K562 (cell line): ENCODE results near the gene PHF21B. TPM values are rescaled to one million over a fixed set of nuclear protein-coding genes. Genes with fewer than 3 reads are reported as not detected.

Experiments
- polyA plus RNA-seq, 8 experiments: library from polyadenylated mRNA; depleted of rRNA in 4 of 8; stranded (reverse) in 5 of 8; unstranded in 3 of 8; fragments of >200 nt; fragmentation: Nextera tagmentation in 2 of 8; fragmentation: Illumina TruSeq in 1 of 8; extraction: Ambion mirVana in 2 of 8; extraction: Trizol in 1 of 8; gene quantifications; 2 replicates each; pipeline versions ENCODE4 v1.2.1 to v1.2.3, GENCODE V29; 2011 to 2014; ENCODE audit warnings: inconsistent platforms in 1 of 8, missing spikeins in 1 of 8
- total RNA-seq, 7 experiments: library from RNA; depleted of rRNA in 6 of 7; stranded (reverse); fragments of >200 nt in 6 of 7; fragmentation: Illumina TruSeq in 2 of 7; extraction: Trizol in 2 of 7; gene quantifications; 2 replicates each; pipeline versions ENCODE4 v1.2.1 to v1.2.3, GENCODE V29; 2011 to 2021; ENCODE audit warnings: low replicate concordance in 1 of 7

PHF21B gene
- total and polyA plus RNA-seq, 9 of the 15 experiments (the other 6 are each of a cell fraction or from before 2014, with no cell fraction given) = 0.04 TPM; not detected in 8

Other genes starting within 250 kb of the PHF21B start
- gene NUP50, start 153.9 kb upstream of the PHF21B start, total RNA-seq (2014; rRNA removed) = 77.6 and 85.3 TPM in 2 replicates
- 55.3 and 62.0 TPM in 2 replicates for gene NUP50, start 153.9 kb upstream of the PHF21B start, total RNA-seq (2014; rRNA removed; fragmentation: Illumina TruSeq; extraction: Trizol)
- gene NUP50, start 153.9 kb upstream of the PHF21B start, total RNA-seq (2015; rRNA removed; fragmentation: Illumina TruSeq; extraction: Trizol) = 61.8 and 62.2 TPM in 2 replicates
- 83.7 and 84.2 TPM in 2 replicates for gene NUP50, start 153.9 kb upstream of the PHF21B start, total RNA-seq (2021)
- gene NUP50, start 153.9 kb upstream of the PHF21B start, polyA plus RNA-seq (2011; rRNA removed) = 21.8 and 29.3 TPM in 2 replicates
- gene NUP50, start 153.9 kb upstream of the PHF21B start, polyA plus RNA-seq (2014; fragmentation: Illumina TruSeq; extraction: Trizol) = 44.8 and 57.5 TPM in 2 replicates
- gene NUP50, start 153.9 kb upstream of the PHF21B start, polyA plus RNA-seq (2014; fragmentation: Nextera tagmentation; extraction: Ambion mirVana) = 10 to 100 TPM; 23.8 to 25.9 TPM
- 39.3 and 49.3 TPM in 2 replicates for gene NUP50, start 153.9 kb upstream of the PHF21B start, polyA plus RNA-seq (2014; rRNA removed)
- gene KIAA0930, start 230.9 kb upstream of the PHF21B start, total RNA-seq (2014; rRNA removed) = 8.5 and 11.5 TPM in 2 replicates
- gene KIAA0930, start 230.9 kb upstream of the PHF21B start, total RNA-seq (2014; rRNA removed; fragmentation: Illumina TruSeq; extraction: Trizol) = 3.0 TPM in 2 replicates
- 5.0 and 5.9 TPM in 2 replicates for gene KIAA0930, start 230.9 kb upstream of the PHF21B start, total RNA-seq (2015; rRNA removed; fragmentation: Illumina TruSeq; extraction: Trizol)
- gene KIAA0930, start 230.9 kb upstream of the PHF21B start, total RNA-seq (2021) = 11.7 and 12.1 TPM in 2 replicates
- 7.7 and 7.9 TPM in 2 replicates for gene KIAA0930, start 230.9 kb upstream of the PHF21B start, polyA plus RNA-seq (2011; rRNA removed)
- 6.4 and 8.3 TPM in 2 replicates for gene KIAA0930, start 230.9 kb upstream of the PHF21B start, polyA plus RNA-seq (2014; fragmentation: Illumina TruSeq; extraction: Trizol)
- gene KIAA0930, start 230.9 kb upstream of the PHF21B start, polyA plus RNA-seq (2014; fragmentation: Nextera tagmentation; extraction: Ambion mirVana) = under 1 TPM; 0.24 to 0.46 TPM
- gene KIAA0930, start 230.9 kb upstream of the PHF21B start, polyA plus RNA-seq (2014; rRNA removed) = 8.1 and 12.1 TPM in 2 replicates